Activated CD4-positive, alpha-beta memory T cell treated with anti-CD3 and anti-CD28 coated beads for 36 hours (primary cell): ENCODE data around the gene LSS. TPM values are rescaled to one million over a fixed set of nuclear protein-coding genes. Genes with fewer than 3 reads are reported as not detected.

Experiments used
- CTCF ChIA-PET: fragments of 350-600 bp; sonication (Branson Sonifier 250); formaldehyde crosslinking; loops from one replicate; lab custom pipeline; 2021; ENCODE audit warnings: antibody characterized with exemption, inconsistent platforms; lab: Charles Lee
- POLR2A ChIA-PET: fragments of 350-600 bp; sonication (Branson Sonifier 250); formaldehyde crosslinking; loops from one replicate; lab custom pipeline; 2021; ENCODE audit warnings: antibody characterized with exemption; lab: Charles Lee
- DNase-seq: peaks from one replicate; pipeline ENCODE4 v3.0.0-alpha.2; 2020
- H3K27ac Mint-ChIP-seq: one replicate; pipeline ENCODE4 v1.8.0; 2021; ENCODE audit warnings: mixed read lengths
- H3K27me3 Mint-ChIP-seq: one replicate; pipeline ENCODE4 v1.8.0; 2021; ENCODE audit warnings: mixed read lengths
- H3K36me3 Mint-ChIP-seq: one replicate; pipeline ENCODE4 v1.8.0; 2021; ENCODE audit warnings: mixed read lengths
- H3K4me1 Mint-ChIP-seq: one replicate; pipeline ENCODE4 v1.8.0; 2021; ENCODE audit warnings: low read depth, mixed read lengths
- H3K4me3 Mint-ChIP-seq: one replicate; pipeline ENCODE4 v1.8.0; 2021; ENCODE audit warnings: mild to moderate bottlenecking, mixed read lengths
- H3K9me3 Mint-ChIP-seq: one replicate; pipeline ENCODE4 v1.8.0; 2021; ENCODE audit warnings: mixed read lengths
- intact Hi-C: fragments of 100-400 bp; cut with micrococcal nuclease; formaldehyde crosslinking; loops from one replicate; pipeline ENCODE4 v1.15.1; 2023
- total RNA-seq, 2 experiments: library from RNA; stranded (reverse); gene quantifications; one replicate each; pipeline ENCODE4 v1.2.3, GENCODE V29; 2021

The LSS gene
- total RNA-seq, 2 experiments from 2014 or later, result 22.7 to 22.8 TPM

DNA sequence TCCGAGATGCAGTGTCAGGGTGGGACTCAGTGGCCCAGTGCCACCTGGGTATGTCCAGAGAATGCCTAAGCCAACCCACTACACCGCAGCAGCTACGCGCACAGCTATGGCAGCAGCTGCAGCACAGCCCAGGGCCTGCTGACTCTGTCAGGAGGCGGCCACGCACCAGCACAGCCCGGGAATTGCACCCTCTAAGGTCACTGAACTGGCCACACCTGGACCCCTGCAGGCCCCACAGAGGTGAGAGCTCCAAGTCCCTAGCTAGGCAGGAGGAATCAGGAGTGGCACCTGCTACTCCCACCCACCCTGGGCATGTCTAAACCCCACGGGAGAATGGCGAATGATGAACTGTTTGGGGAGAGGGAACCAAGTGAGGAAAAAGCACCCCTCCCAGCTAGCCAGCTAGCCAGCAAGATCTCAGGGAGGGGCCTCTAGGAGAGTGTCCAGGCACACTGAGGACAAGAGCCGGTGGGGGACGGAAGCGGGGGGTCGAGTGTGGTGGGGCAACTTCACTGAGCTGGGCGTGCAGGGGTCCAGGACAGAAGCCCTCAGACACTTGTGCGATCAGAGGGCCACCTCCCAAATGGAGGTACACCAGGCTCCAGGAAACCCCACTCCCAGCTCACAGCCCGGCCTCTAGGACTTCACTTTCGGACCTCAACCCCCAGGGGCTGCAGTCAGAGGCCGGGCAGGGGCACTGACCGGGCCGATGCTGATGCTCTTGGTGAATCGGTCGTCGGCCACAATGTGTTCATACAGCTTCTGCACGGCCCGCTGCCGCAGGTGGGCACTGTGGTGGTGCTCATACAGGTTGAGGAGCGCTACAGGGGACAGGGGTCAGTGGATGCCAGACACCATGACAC, 13.9 kb downstream of the LSS start:
- H3K27ac Mint-ChIP-seq, result no peak overlapping the region
- H3K4me1 Mint-ChIP-seq, result no peaks in the 10 kb centered on the region

GRCh38 chr21:46213620-46214286, 14.8 kb downstream of the LSS start:
- ChIA-PET POLR2A (no interaction called here), CTCF (no interaction called here)
- Mint-ChIP-seq H3K27ac (no peak overlapping the region), H3K27me3 (no peaks in the 10 kb centered on the region), H3K4me3 (no peak overlapping the region), H3K4me1 (no peaks in the 10 kb centered on the region), H3K36me3 (no peaks in the 10 kb centered on the region), H3K9me3 (no peaks in the 10 kb centered on the region)
- DNase-seq, result no peak
- intact Hi-C loops, result no loop called here

More for the DNA sequence above, 13.9 kb downstream of the LSS start:
- intact Hi-C loops, result no loop called here
- Mint-ChIP-seq H3K27me3 (no peaks in the 10 kb centered on the region), H3K36me3 (no peaks in the 10 kb centered on the region), H3K9me3 (no peaks in the 10 kb centered on the region), H3K4me3 (no peak overlapping the region)
- CTCF ChIA-PET, result no interaction called here
- no peak for DNase-seq
- POLR2A ChIA-PET, result no interaction called here

- DNase-seq, result no peak
- no peaks in the 10 kb centered on the region for H3K36me3 Mint-ChIP-seq
- CTCF ChIA-PET, result no interaction called here
- intact Hi-C loops, result no loop called here
- POLR2A ChIA-PET, result no interaction called here
- no peaks in the 10 kb centered on the region for H3K27me3 Mint-ChIP-seq
- H3K4me3 Mint-ChIP-seq, result no peak overlapping the region
- no peaks in the 10 kb centered on the region for H3K9me3 Mint-ChIP-seq
- no peaks in the 10 kb centered on the region for H3K4me1 Mint-ChIP-seq
- no peak overlapping the region for H3K27ac Mint-ChIP-seq
Observed at GRCh38 chr21:46212721-46213484, 15.7 kb downstream of the LSS start.

DNA sequence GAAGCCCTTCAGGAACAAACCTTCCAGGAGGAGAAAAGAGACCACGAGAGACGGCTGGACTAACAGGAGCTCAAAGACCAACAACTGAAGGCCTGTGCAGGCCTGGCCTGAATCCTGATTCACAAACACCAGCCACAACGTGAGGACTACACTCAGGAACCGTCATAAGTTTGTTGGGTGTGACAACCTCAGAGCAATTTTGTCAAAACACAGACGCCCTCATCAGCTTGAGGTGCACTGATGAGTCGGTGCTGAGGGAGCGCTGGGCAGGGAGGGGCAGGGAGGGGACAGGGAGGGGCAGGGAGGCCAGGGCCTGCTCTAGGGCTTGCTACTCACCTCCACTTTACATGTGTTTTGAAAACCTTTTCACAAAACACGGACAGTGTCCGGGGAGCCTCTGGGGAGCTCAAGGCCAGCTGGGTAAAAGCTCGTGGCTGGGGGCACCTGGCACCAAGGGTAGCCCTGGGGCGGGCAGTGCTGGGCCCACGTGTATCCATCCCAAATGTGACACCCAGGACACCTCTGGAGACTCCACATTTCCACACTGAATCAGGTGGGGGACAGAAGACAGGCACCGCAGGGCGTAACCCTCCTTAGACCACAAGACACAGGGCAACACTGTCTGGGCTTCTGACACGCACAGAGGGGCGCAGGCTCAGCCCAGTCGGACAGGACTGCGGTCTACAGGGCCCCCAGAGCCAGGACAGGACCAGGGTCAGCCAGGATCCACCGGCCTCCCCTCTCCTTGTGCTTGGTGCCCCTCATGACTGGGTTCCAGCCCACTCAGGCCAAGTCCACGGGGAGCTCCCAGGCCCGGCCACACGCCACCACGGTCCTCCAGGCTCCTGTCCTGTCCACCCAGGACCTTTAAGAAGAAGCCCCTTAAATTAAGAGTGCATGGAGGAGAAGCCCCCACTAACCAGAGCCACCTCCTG, 16.5 kb downstream of the LSS start:
- POLR2A ChIA-PET, result no interaction called here
- H3K9me3 Mint-ChIP-seq, result no peaks in the 10 kb centered on the region

DNA sequence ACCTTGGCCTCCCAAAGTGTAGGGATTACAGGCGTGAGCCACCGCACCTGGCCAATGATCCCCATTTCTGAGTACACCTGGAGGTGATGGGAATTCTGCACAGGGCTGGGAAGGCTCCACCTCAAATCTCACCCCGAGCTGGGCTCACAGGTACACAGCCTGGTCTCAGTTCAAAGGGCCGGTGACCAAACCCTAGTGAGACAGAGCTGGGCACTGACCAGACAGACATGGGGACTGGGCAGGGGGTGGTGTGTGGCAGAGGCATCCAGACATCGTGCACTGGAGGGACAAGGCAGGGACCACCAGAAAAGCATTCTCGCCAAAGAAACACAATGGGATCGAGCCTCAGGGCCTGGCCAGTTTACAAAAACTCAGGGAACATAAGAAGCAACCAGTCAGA, 17.2 kb downstream of the LSS start:
- Mint-ChIP-seq H3K36me3 (no peaks in the 10 kb centered on the region), H3K9me3 (no peaks in the 10 kb centered on the region), H3K27ac (no peak overlapping the region), H3K27me3 (no peaks in the 10 kb centered on the region), H3K4me3 (no peak overlapping the region), H3K4me1 (no peaks in the 10 kb centered on the region)
- POLR2A ChIA-PET, result no interaction called here
- DNase-seq, result no peak
- intact Hi-C loops, result no loop called here
- CTCF ChIA-PET, result no interaction called here

More for the DNA sequence above, 16.5 kb downstream of the LSS start:
- H3K27ac Mint-ChIP-seq, result no peak overlapping the region
- DNase-seq, result no peak
- H3K4me1 Mint-ChIP-seq, result no peaks in the 10 kb centered on the region
- H3K4me3 Mint-ChIP-seq, result no peak overlapping the region
- intact Hi-C loops, result no loop called here
- CTCF ChIA-PET, result no interaction called here
- no peaks in the 10 kb centered on the region for H3K27me3 Mint-ChIP-seq
- H3K36me3 Mint-ChIP-seq, result no peaks in the 10 kb centered on the region

DNA sequence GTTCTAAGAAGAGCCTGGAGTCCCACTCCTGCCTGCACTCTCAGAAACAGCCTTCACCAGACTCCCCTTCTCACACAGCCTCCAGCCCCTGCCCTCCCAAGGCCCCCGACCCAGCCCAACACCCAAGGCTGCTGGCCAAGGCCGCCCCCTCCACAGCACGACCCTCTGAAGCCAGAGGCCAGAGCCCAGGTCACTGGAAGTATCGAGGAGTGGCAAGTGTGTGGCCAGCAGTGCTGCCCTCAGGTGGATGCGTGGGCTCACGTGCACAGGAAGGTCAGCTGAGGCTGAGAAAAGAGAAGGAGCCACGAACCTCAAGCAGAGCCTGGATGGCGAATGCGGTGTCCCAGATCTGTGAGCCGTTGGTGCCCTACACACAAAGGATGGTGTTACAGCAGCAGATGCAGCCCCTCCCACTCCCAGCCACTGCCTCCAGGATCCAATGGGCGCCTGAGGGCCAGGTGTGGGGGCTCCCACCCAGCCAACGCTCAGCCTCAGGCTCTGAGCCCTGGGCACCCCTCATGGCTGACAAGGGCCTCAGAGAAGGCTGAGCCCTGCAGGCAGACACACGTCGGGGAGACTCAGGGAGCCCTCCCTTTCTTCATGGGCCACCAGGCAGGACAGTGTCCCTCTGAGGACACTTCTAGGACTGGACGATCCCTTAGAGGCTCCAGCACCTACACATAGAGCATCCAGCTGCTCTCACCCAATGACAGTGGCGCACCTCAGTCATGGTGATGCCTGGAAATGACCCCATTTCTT, 18.0 kb downstream of the LSS start:
- H3K4me1 Mint-ChIP-seq, result no peaks in the 10 kb centered on the region
- no peak overlapping the region for H3K4me3 Mint-ChIP-seq
- no peak overlapping the region for H3K27ac Mint-ChIP-seq
- H3K9me3 Mint-ChIP-seq, result no peaks in the 10 kb centered on the region
- intact Hi-C loops, result no loop called here
- no peak for DNase-seq
- no peaks in the 10 kb centered on the region for H3K27me3 Mint-ChIP-seq
- POLR2A ChIA-PET, result no interaction called here
- peaks cover 3% of the 10 kb centered on the region for H3K36me3 Mint-ChIP-seq
- CTCF ChIA-PET, result no interaction called here

DNA sequence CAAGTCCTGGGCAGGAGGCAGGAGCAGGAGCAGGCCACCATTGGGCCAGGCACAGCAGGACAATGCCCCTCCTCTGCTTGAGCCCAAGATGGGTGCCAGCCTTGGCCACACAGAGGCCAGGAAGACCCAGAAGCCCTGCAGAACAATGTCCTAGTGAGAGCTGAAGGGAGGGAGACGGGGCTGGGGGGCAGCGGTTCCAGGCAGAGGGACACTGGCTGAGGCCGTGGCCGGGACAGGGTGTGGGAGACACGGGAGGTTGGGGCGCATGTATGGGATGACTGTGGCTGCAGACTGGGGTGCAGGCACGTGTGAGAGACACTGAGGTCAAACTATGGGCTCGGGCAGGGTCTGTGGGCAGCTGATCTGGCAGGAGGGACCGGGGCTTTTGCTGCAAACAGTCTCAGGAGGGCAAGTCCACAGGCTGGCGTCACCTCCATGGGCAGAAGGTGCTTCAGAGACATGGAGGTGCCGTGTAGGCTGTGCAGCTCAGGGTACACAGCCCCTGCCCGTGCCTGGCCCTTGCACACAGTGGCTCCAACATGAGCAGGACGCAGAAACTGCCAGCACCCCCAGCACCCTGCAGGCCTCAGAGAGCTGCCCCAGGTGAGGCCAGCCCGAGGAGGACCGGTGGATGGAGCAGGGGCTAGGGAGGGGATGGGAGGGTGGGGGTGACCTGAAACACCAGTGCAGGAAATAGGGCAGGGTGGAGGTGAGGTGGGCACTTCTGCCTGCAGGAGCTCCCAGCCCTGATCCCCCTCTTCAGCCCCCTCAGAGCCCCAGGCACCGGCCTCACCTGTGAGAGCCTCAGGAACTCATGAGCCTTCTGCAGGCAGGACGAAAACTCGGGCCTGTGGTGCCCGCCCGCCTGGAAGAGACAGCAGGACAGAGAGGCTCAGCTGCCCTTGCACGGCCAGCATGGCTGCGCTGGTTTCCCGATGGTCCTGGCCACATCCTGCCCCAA, 19.5 kb downstream of the LSS start:
- peaks cover 6% of the 10 kb centered on the region for H3K36me3 Mint-ChIP-seq
- intact Hi-C loops, result no loop called here
- no peak overlapping the region for H3K27ac Mint-ChIP-seq
- ChIA-PET POLR2A (no interaction called here), CTCF (no interaction called here)
- no peaks in the 10 kb centered on the region for H3K9me3 Mint-ChIP-seq
- no peaks in the 10 kb centered on the region for H3K4me1 Mint-ChIP-seq
- no peaks in the 10 kb centered on the region for H3K27me3 Mint-ChIP-seq
- no peak overlapping the region for H3K4me3 Mint-ChIP-seq
- no peak for DNase-seq

DNA sequence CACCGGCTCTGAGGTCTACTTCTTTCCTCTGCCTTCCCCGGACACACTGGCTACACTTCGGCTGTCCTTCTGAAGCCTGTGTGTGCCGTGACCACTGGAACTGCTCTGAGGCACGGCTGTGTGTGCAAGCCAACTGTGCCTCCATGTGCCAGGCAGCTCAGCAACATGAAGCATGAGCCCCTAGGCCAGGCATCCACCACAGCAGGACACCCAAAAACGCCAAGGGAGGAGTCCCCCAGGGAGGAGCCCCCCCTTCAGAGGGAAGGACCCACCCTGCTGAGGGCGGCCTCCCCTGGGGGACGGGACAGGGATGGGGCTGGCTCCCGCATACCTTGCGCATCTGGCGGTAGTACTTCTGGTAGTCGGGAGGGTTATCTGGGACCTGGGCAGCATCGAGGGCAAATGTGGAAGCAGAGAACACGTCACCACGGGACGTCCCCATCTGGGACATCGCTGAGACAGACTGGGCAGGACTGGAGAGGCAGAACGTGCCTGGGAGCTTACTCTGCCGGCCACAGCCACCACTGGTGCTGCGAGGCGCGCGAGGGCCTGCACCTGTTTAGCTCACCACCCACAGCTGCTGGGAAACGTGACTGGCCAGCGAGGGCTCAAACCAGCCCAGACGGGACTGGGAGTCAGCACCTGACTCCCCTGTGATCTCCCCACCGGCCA, 20.5 kb downstream of the LSS start:
- Mint-ChIP-seq H3K9me3 (no peaks in the 10 kb centered on the region), H3K27ac (no peak overlapping the region), H3K27me3 (no peaks in the 10 kb centered on the region), H3K4me3 (no peak overlapping the region), H3K4me1 (no peaks in the 10 kb centered on the region), H3K36me3 (peaks cover 6% of the 10 kb centered on the region)
- ChIA-PET POLR2A (no interaction called here), CTCF (no interaction called here)
- no peak for DNase-seq
- intact Hi-C loops, result no loop called here

DNA sequence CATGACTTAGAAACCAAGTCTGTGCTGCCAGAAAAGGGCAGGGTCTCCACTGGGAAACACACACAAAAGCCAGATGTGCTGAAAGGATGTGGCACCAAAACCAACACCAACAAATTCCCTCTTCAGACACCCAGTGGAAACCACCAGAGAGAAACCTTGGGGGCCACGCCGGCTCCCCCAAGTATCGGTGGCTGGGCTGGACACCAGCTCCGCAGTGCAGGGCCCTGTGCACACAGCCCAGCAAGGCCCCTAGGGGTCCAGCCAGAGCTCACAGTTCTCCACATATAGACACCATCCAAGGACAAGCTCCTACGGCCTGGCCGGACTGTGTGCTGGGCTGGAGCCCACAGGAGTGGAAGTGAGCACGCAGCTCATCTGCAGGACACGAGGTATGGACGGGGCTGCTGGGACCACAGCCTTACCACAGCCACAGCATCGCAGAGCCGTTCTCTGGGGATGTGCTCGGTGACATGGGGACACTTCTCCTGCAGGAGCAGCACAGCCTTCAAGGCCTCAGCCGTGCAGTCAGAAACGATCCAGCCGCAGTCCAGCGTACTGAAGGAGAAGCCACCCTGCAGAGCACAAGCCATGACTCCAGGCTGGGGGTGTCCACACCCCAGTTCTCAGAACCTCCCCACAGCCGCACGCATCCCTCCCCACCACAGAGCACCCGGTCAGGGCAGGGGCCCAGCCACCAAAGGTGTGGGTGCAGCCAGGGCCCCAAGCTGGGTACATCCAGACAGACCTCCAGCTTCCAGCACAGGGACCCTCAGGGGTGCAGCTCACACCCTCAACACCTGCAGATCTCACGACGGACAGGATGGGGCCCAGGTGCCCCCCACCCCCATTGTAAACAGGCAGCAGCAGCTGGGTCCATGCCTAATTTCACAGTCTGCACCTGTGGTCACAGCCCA, 21.3 kb downstream of the LSS start:
- no peak overlapping the region for H3K27ac Mint-ChIP-seq

More for the DNA sequence above, 21.3 kb downstream of the LSS start:
- ChIA-PET POLR2A (no interaction called here), CTCF (interaction anchor here (1.0 kb wide), 1 partner anchor 64 kb away, joined by 4 read pairs; no protein-coding TSS in a partner anchor)
- DNase-seq, result no peak
- Mint-ChIP-seq H3K4me1 (no peaks in the 10 kb centered on the region), H3K36me3 (peaks cover 6% of the 10 kb centered on the region), H3K9me3 (no peaks in the 10 kb centered on the region), H3K4me3 (no peak overlapping the region), H3K27me3 (no peaks in the 10 kb centered on the region)
- intact Hi-C loops, result no loop called here
